ENCODE data around the gene VEZF1.
"Not testable (repeated sequence)": the region's sequence is repeated elsewhere in the genome, so short reads cannot be mapped to it uniquely, and the experiment has no call there.

Gene VEZF1

DNA sequence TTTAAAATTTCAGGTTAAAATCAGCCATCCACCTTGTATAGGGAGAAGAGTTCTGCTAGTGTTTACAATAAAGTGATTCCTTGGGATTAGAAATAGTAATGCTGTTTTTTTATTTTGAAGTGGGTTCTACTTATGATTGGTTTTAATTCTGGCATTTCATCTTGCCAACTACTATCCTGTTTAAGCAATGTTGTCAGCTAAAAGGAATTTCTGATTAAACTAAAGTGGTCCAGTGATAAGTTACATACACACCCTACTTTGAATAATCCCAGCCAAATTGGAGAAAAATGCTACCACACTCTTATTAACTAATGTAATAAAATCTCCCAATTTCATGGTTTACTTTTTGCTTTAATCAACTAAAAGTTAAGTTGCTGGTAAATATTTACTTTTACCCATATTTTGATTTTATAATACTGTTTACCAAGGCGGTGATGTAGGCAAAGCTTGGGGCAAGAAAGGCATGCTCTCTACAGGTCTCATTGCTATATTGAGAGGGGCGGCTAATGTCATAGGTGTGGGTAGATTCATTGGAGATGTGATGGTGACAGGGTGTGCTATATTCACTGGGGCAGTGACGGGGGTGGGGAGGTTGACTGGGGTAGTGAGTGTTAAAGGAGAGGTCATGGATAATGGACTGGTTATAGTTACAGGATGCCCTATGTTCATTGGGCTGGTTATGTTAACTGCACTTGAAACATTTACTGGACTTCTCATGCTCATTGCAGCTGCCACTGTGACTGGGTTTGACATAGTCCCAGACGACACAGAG lies 13.8 kb downstream of the VEZF1 start:
- DNase-seq (ENCODE audit: low read depth, low spot score), result not testable (repeated sequence)

DNA sequence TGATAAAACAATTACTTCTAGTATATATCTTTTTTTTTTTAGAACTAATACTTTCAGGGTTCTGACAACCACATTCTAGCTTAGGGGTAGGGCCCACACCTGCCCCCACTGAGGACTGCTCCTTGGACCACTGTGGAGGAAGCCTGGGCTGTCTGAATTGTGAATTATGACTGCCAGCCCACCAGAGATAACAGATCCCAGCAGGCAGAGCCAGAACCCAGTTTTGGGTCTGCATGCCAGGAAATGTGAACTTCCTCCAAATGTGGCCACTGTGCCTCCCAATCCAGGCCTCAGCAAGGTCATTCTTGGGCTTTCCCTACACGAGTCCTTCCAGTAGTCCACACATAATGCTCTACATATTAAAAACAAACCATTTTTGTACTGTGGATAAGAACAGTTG lies 15.9 kb downstream of the VEZF1 start:
- DNase-seq (ENCODE audit: low read depth, low spot score), result no peak

DNA sequence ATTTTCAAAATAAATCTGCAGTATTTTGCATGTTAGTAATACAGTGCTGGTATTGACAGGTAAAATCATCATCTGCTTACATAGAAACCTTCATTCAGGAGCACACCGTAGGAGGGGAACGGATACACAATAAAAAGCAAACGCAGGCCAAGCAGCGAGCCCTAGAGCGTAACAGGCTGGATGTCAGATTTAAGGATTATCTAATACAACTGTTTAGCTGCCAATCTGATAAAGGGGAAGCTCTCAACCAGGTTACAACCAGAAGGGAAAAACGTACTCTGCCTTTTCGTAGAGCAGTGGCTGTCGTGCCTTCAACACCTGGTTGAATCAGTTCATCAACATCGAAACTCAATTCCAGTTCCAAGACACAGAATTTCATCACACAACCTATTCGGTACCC lies 16.5 kb downstream of the VEZF1 start:
- DNase-seq (ENCODE audit: low read depth, low spot score), result no peak

DNA sequence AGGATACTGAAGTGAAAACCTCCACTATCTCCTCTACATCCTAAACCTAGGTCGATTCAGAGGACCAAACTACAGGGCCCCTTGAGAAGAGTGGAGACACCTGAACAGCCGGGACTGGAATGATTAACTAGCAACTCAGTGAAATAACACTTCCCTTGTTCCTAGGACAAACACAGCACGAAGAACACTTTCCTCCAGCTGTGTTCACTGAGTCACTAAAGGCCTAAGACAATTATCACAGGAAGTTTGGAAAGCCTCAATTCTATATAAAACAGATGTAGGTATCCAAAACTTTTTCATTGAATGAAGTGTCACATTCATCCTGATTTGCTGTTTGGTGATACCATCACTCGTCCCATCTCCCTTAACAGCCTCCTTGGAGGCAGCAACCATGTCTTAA lies 17.3 kb downstream of the VEZF1 start:
- no peak for DNase-seq (ENCODE audit: low read depth, low spot score)

DNA sequence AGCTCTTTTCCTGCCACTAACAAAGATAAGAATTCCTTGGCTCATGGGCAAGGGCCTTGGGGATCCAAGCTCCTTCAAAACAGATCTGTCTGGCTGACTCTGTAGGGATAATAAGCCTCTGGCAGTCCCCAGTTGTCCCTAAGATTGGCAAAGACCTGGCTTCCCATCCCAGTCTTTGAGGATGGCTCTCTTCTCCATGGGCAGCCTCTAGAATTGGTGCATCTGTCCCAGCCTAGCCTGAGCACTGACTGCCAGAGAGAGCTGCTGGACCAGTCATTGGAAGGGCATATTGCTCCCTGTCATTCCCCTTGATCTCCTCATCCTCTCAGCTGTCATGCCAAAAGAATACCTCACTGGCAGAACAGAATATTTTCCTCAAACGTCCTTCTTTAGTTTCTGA lies 19.6 kb downstream of the VEZF1 start:
- no peak for DNase-seq (ENCODE audit: low read depth, low spot score)

DNA sequence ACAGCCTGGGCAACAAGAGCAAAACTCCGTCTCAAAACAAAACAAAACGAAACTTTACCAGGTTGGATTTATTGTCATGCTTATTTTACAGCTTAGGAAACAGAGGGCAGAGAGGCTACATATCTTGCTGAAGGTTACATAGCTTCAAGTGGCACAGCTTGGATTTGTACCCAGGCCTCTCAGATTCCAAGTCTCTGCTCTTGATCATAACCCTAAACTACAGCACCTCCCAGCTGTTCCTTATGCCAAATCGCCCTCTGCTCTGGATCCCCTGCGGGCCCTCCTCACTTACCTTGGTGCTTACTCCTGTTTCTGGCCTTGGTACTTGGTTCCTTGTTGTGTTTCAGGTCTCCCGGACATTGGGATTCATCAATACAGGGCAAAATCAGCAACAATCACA lies 21.2 kb downstream of the VEZF1 start:
- DNase-seq (ENCODE audit: low read depth, low spot score), result no peak

DNA sequence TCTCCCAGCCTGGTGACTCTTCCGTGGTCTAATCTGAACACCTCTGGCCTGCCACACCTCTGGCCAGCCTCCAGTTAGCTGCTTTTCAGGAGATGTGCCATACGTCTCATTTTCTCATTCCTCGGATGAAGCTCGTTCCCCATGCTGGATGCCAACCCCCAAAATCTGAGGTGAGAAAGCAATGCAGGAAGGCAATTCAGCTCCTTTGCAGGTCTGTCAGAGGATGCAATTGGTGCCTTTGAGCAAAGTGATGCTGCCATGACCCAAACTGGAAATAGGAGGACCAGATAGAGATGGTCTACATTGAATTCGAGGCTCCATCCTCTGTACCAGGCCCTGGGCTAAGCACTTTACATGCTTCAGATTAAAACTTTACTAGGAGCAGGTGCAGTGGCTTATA lies 21.8 kb downstream of the VEZF1 start:
- DNase-seq (ENCODE audit: low read depth, low spot score), result no peak

DNA sequence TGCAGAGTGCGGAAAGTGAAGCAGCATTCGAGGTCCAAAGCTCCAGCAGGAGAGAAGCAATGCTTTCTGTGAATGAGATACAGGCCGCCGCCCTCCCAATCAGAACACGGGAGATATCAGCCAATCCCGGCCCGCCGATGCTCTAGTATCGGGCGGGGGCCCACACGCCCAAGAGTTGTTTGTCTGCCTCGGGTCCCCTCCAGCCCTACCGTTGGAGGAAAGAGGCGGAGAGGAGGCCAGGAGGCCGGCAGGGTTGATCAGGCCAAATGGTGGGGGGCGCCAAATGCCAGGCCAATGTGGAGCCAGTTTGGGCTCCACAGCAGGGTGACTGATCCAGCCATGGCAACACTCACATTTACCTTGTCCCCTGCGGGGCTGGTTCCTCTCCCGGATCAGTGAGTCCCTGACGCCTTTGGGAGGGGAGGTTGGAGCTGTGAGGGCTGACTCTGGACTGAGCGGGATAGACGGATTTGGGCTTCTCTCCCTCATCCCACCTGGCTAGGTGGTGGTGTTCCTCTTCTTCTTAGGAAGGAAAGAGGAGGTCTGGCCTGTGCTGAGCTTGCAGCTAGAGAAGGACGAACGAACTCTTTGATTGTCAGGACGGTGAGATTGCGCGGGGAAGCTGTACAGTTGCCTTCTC lies 22.4 kb downstream of the VEZF1 start:
- no peak for DNase-seq (ENCODE audit: low read depth, low spot score)

DNA sequence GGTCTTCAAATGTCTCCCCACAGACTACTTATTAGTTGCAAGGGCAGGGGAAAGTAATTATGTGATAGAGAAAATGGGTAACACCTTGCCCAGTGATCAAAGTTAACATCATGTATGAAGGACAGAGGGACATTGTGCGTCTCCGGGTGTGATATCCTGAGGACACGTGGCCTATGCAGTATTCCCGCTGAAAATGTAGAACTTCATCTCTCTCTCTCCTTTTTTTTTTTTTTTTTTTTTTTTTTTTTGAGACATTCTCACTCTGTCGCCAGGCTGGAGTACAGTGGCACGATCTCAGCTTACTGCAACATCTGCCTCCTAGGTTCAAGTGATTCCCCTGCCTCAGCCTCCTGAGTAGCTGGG lies 24.9 kb downstream of the VEZF1 start:
- no peak for DNase-seq (ENCODE audit: low read depth, low spot score)

DNA sequence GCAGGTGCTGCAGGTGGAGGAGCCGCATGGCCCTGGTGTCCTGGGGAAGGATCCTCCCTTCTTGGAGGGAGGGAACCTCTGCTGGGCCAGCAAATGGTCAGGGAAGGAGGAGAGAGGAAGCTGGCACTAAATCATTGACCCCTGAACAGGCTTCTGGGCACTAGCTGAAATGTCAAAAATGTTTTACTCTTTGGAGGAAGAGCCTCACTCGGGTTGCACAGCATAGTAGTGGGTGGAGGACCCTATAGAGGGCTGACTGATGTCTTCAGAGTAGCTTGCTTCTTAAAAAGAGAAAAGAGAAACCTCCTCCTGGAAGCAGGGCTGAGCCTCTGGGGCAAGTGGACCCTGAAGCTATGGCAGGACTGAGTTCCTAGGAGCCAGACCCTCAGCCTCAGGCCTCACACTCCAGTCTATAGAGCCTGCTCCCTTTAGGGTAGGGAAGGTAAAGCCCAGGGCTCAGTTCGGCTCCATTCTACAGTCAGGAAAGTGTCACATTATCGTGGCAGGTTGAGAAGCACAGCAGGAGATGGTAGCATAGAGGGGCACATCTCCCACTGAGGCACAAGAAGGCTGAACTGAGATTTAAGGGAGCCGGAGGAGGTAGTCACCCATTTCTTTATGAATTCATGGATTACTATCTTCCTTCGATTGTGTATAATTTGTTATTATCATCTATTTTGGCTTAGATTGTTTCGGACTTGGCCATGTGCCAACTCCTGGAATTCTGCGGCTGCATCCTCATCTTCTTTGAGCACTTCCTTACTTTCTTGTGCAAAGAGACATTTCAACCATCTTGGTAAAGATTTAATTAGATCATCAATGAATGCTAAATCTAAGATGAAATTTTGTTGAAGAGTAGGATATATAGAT lies 25.5 kb downstream of the VEZF1 start:
- DNase-seq (ENCODE audit: low read depth, low spot score), result no peak

DNA sequence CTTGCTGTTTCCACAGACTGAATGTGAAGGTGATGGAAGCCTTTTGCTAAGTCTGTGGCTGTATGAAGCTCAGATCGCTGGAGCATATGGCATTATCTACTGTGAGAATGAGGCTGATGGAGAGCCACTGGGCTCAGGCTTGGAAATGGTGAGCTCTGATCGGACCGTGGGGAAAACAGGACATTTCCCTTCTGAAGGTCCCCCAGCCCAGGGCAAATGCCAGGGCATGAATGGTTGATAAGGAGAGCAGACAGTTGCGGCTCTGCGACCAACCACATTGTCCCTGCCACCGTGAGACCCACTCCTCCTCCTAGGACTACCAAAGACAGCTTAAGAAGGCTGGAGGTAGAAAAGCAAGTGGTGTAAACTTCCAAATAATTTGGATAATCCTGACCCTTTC lies 28.1 kb downstream of the VEZF1 start:
- no peak for DNase-seq (ENCODE audit: low read depth, low spot score)

DNA sequence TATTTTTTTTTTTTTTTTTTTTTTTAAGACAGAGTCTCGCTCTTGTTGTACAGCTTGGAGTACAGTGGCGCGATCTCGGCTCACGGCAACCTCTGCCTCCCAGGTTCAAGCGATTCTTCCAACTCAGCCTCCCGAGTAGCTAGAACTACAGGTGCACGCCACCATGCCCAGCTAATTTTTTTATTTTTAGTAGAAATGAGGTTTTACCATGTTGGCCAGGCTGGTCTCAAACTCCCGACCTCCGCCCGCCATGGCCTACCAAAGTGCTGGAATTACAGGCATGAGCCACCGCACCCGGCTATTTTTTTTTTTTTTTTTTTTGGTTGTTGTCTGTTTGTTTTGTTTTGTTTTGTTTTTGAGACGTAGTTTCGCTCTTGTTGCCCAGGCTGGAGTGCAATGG lies 29.7 kb downstream of the VEZF1 start:
- DNase-seq (ENCODE audit: low read depth, low spot score), result not testable (repeated sequence)

DNA sequence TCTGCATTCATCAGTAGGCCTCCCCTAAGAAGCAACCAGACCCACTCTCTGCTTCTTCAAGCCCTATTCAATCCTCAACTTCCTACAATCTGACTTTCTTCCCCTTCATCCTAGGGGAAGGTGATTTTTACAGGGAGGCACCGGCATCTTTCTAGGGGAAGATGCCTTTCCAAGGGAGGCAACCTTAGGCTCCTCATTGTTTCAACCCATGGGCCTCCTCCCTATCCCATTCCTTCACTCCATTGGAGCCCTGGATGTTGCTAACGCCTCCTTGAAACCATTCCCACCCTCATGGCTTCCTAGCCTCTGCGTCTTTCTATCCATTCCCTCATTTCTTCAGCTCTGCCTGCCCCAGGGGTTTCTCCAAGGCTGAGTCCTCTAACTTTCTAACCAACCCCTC lies 30.2 kb downstream of the VEZF1 start:
- no peak for DNase-seq (ENCODE audit: low read depth, low spot score)

DNA sequence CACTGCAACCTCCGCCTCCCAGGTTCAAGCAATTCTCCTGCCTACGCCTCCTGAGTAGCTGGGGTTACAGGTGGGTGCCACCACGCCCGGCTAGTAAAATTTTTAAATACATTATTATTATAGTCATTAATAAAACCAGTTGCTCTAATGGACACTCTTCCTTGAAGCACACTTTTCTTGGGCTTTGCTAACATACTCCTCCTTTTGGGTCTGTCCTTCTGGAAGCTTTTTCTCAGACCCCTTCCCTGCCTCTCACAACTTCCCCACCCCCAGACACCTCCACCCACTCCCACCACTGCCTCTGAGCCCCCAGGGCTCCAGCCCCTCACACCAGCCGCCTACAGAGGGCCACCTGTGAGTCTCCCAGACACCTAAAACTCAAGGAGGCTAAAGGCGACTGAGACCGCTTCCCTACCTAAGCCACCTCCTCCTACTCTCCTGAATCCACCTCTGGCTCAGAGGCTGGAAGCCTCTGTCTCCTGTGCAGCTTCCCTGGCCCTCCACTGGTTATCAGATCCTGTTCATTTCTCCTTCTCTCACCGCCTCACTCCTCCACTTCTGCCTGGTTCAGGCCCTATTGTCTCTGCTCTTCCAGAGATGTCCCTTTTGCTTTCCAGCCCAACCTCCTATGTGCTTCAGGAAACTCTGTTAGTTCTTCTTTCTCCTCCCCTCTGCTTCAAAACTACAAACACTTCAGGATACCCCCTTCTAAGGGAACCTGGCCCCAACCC lies 30.8 kb downstream of the VEZF1 start:
- DNase-seq (ENCODE audit: low read depth, low spot score), result no peak

DNA sequence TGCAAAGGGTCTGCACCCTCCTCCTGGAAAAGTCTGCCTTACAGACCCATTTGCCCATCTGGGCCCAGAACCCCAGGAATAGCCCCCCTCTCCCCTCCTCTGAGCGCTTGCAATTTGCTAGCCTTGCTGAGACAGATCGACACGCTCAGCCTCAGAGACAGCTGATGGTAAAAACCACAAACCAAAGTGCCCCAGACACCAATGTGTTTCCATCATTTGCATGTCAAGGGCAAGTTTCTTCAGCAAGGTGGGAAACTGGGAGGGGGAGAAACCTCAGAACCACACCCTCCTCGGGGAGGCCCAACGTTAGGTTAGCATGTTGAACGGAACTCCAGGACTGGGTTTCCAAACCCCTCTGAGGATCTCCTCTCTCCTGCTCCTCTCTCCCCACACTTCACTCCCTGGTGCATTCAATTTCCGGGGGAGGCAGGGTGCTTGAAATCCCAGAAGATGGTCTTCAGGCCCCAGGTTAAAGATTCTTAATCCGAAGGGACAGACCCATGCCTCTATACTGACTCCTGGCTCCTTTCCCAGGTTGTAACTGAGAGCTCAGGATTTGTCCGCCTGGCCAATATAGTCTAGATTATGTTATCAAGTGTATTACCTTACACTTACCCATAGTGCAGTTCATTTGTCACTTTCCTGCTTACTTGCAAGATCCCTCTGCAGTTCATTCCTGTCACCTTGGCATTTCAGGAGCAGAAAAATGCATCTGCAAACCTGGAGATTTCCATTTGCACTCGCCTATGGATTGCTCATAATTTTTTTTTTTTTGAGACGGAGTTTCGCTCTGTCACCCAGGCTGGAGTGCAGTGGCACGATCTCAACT lies 31.5 kb downstream of the VEZF1 start:
- DNase-seq (ENCODE audit: low read depth, low spot score), result peak; percentile 44

DNA sequence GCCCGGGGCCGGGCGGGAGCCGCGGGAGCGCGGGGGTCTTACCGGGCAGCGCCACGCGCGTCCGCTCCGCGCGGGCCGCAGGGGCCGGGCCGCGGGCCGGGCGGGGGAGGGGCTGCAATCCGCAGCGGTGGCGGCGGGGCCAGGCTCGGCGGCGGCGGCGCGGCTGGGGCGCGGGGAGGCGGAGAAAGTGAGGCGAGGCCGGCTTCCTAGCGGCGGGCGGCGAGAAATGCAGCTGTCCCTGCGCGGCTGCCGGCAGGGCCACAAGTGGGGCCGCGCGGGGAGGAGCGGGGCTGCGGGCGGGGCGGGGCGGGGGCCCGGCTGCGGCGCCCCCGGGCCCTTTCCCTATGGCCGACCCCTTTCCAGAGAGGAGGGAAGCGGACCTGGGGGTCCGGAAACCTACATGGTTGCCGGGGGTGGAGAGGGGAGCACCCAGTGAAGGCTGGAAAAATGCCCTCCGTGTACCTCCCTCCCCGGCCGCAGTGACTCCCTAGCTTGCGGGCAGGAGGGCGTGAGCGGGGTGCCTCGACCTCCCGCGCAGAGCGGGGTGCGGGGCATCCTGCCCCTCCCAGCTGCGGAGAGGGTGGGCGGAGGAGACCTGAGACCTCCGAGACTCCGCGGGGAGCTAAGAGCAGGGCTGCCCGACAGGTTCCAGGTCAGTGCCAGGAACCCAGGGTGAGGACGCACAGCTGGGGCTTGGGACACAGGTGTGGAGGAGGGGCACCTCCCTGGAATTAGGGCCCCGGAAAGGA lies 32.7 kb downstream of the VEZF1 start, which contains the start of gene CUEDC1:
Gene CUEDC1 (minus strand): TSS at position 230 of the 749 bp plus-strand sequence. CDS start 69,848 bp downstream, outside the sequence.
- DNase-seq (ENCODE audit: low read depth, low spot score), result peak; percentile 89

DNA sequence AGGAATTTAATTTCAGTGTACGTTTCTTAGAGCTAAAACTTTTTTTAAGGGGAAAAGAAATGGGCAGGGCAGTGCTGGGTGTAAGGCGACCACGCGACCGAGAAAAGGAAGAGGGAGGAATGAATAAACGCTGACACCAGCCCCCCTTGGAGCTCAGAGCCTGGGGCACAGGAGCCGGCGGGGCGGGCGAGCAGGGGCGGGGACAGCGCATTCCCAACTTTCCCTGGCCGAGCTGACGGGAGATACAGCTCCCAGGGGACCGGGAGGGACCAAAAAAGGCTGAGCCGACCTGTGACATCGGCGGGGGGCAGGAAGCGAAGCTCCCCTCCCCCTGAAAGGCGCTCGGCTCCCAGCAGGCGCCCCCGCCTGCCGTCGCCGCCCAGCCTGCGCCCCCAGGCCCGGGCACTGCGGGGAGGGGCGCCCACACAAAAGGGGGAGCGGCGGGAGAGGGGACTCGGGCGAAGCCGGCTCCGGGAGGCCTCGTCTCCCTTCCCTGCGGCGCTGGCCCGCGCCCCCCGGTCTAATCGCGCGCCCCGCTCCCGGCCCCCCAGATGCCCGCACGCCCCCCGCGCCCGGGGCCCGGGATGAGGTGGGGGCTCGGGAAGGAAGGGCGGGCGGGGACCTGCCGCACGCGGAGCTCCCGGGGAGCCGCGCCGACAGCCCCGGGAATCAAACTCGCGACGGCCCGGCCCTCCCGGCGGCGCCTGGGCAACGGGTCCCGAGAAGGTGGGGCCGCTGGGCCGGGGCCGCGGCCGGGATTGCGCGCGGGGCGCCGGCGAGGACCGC lies 33.5 kb downstream of the VEZF1 start:
- peak; percentile 88 for DNase-seq (ENCODE audit: low read depth, low spot score)

DNA sequence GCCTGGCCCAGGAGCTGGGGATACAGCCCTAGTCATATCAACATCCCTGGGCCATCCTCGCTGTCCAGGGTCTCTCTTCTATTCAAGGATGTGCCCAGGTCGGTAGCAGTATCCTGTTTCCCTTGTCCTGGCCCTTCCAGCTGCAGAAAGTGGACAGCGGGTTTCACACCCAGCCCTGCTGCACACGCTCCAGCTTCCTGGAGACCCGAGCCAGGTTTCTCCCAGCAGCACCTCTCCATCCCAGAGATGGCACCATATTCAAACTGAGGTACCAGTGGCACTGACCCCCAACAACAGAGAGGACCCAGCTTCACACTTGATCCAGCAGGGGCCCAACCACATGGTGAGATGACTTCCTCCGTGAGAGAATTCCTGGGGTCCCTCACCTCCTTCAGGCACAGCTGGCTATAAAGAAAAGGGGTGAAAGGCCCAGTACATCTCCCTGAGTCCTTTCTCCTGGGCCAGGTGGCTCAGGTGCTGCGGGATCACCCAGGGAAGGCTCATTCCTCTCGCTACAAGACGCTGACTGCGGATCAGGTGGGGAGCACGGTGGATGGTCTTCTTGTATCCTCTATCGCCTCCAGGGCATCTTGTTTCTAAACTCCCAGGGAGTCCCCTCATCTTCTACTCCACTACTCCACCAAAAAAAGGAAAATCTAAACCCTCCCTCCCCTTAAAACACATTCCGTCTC lies 34.2 kb downstream of the VEZF1 start:
- no peak for DNase-seq (ENCODE audit: low read depth, low spot score)

DNA sequence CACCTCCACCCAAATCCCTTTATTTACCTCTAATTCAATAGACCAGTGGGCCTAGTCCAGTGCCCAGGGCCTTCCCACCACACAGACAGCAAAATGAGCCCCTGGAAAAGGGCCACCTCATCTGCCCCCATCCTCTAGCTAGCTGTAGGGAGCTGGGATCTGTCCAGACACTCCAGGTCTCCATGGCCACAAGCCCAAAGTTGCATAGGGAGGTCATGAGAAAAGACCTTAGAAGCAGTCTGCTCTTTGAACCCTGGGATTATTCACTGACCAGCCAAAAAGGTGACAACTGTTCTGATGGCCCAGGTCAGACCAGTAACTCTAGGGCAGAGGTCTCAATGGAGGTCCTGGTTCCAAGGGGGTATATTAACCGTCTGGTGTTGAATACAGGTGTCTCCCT lies 34.8 kb downstream of the VEZF1 start:
- DNase-seq (ENCODE audit: low read depth, low spot score), result no peak
